ENCODE results near the gene TMPRSS11D.

GRCh38 chr4:67874986-67875385 lies 8.8 kb downstream of the TMPRSS11D start:
- TF ChIP-seq CTCF (conservative IDR thresholded peaks at IDR 0.05; ENCODE audit: low read depth, low read length): no peak
- no peak for TF ChIP-seq EZH2 (IDR thresholded peaks at IDR 0.05; ENCODE audit: low read length, unreplicated experiment)
- no peak for TF ChIP-seq EZH2phosphoT487 (IDR thresholded peaks at IDR 0.05; ENCODE audit: borderline replicate concordance, low read length)
